Non-pigmented ciliary epithelial cell (primary cell): ENCODE data around the gene CH25H.

Experiments
- DNase-seq: peaks from one replicate; pipeline ENCODE4 v3.0.0-alpha.2; 2010; ENCODE audit warnings: low read depth

The CH25H gene

DNA sequence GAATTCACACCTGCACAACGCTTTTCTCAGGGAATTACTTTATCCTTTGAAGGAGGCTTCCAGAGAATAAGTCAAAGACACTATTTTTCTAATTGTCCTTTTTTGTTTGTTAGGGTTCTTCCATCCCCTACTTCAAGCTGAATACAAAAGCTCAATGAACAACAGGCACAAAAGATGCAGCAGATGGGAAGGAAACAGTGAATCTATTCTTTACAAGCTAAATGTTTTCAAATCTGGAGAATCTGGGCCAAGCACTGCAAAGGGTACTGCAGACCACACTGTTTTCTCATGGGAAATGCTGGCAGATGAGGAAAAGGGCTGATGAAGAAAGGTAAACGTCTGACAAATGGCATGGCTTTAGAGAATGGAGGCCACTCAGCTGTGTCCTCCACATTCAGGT is 25.9 kb upstream of the CH25H start:
- DNase-seq: no peak

DNA sequence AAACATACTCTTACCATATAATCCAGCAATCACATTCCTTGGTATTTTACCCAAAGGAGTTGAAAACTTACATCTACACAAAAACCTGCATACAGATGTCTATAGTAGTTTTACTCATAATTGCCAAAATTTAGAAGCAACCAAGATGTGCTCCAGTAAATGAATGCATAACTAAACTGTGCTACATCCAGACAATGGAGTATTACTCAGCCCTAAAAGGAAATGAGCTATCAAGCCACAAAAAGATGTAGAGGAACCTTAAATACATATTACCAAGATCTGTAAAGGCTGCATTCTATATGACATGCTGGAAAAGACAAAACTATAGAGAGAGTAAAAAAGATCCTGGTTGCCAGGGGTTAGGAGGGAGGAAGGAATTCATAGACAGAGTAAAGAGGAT is 21.8 kb upstream of the CH25H start:
- DNase-seq: no peak

DNA sequence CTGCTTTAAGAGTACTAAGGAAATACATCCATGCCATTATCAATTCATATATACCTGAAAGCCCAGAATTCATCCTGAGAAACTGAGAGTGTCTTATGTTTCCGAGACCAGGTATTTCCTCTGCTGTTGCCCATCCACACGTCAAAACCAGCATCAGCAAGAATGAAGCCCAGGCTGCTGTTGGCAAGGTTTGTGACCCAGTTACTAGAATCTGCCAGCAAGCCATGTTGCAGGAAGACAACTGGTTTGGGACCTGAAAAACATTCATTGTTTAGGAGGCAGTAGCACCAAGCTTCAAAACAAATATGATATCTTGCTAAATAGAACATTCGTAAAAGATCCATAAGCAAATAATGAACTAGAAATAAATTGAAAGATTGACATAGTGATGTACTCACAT is 21.0 kb upstream of the CH25H start:
- DNase-seq: no peak

DNA sequence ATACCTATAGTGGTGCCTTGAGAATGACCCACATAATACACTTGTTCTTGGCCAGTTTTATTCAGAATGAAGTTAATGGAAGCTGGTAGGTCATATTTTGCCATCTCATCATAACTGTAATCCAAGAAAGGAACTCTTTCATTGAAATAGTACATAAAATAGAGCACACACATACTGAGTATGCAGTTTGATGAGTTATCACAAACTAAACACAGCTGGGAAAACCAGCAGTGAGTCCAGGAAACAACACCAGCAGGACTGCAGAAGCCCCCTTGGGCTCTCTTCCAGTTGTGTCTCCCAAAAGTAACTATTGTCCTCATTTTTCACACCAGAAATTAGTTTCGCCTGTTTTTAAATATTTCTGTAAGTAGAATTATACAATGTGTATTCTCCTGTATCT is 19.8 kb upstream of the CH25H start:
- no peak for DNase-seq

DNA sequence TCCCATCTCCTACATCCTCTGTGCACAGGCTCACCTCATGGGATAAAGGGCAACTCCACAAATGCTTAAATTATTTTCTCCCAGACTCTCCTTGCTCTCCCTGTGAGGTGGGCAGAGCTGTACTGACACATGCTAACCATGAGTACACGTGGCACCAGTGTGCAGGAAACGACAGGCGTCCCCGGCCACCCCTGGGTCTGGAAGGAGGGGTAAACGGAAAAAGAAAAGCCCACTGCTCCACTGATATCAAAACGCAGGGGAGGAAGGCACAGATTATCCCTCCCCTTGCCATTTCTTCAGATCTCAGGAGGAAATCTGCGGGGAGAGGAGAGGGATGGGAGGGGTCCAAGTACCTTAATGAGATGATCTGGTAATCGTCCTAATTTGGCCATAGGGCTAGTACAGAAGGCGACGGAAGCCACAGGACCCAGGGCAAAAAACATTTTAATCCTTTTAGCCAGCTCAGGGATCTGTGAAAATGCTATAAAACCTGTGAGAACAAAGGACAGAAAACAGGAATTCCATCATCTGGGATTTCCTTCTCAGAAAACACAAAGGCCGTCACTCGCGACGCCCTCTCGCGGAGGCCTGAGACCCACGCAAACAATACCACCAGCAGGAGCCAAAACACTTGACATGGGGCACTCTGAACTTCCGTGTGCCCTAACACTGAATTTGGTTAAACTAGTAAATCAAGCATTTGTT is 17.8 kb upstream of the CH25H start:
- DNase-seq: no peak

DNA sequence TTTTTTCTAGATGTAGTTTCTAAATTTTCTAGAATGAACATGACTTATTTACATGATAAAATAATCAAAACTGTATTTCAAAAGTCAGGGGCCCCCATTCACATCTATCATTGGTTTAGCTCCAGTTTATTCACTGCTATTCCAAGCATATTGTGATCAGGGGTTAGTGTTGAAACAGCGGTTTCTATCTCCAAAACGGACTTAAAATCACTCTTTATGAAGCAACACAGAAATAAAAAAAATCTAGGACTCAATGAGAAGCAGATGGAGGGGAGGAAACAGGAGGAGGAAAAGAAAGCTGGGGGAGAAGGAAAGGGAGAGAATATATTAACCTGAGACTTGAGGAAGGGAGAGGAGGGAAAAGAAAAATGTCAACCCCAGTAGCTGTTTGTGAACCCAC is 14.8 kb upstream of the CH25H start:
- DNase-seq: no peak

DNA sequence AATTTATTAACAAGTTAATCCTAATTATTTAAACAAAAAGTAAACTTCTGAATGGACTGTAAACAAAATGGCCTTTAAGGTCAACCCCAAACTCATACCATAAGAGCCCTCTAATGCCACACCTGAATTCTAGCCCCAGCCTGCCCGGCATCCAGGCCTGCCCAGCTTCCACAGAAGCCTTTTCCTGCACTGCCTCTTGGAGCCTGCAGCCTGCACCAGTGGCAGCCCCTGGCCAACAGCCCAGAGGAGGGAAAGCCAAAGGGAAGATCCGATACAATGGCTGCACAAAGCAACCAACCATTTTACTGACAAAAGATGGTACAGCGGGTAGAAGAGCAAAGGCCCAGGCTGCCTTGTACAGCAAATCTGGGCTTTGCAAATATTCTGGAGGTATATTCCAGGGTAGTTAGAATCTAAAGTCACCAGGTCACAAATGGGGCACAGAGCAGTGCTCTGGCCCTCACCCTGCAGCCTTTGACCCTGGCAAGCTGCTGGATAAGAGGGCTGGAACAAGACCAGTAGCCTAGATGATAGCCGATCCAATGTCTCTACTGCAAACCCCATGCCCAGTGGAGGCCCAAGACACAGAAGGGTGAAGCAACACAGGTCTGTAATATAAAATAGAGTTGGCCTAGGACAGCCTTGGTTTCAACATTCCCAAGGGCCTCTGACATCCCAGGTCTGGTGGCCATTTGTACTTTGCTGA is 12.5 kb upstream of the CH25H start:
- no peak for DNase-seq

DNA sequence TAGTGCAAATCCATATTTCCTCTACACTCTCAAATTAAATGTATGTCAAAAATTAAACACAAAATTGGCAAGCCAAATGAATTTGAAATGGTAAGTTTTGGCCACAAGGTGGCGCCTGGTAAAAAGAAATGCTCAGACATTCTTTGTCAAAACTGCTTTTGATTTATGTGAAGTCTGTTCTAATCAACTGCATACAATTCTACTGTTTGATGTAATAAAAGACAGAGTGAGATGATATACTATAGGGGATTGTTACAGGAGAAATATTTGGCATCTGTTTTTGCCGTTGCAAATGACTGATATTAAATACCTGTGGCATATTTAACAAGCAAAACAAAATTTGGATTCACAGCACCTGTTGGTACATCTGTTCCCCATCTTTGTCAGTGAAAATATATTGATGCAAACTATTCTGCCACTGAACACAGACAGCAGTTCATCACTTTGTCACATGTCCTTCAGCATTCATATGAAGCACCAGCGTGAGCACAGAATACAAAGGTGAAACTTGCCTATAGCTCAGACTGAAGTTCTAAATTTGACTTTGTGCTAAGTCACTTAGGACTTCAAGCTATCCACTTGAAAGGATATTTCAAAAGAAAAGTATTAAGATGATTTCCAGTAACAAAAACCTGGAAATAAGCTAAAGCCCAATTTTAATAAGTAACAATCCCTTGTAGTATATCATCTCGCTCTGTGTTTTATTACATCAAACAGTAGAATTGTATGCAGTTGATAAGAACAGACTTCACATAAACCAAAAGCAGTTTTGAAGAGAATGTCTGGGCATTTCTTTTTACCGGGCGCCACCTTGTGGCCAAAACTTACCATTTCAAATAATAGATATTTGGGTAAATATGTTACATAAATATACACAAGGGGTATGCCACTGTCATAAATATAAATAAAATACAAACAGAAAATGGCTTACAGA is 10.2 kb upstream of the CH25H start:
- DNase-seq: no peak

DNA sequence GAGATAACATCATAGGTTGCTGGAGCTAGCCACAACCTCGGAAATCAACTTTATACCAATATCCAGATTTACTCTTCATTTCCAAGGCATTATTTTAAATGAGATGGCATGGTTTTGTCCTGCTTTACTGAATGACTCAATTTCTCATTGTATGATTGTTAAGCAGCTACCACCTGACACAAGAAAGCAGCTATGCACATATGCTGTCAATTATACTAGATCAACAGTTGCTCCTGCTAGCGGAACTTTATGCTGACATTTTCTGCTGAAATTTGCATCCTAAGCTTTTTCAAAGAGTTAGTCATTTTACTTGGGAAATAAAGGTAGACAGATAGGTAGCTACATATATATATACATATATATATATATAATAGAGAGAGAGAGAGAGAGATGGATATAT is 8.9 kb upstream of the CH25H start:
- DNase-seq: no peak

DNA sequence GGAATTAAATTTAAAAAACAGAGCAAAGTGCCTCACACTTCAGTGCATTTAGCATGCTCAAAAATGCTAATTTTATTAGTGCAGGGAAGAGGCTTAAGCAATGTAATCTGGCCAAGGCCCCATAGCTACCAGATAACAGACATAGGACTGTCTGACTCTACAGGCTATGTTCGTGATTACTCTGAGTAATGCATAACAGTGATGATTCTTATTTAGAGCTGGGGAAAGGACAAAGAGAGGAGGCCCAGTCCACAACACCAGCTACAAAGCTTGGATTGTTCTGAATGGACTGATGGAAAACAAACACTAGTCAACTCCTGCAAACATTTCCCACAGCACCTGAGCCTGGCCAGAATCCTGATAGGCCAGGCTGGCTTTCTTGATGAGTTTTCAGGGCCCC is 8.4 kb upstream of the CH25H start:
- DNase-seq: no peak

DNA sequence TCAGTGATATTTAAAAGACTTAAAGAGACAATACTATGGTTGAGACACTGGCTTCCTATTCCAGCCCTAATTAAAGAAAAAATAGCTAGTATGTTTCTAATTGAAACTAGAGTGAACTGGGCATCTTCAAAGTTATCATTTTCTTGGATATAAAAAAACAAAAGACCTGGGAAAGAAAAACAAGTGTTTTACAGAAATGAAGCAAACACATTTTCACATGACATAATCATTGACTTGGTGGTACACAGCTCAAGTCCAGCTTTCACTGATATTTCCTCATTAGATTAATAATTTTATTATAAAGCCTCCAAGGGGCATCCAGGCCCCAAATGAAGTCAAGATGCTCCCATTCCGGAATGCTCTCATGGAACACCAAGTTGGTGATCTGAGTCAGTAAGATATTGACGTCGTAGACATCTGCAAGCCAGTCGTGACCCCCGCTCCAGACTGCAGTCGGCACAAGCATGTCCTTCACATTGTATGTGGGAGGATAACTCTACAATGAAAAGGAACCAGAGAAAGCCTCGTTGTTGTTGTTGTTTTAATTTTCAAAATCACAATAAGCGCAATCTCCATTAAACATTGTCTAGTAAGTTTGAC is 7.5 kb upstream of the CH25H start:
- no peak for DNase-seq

DNA sequence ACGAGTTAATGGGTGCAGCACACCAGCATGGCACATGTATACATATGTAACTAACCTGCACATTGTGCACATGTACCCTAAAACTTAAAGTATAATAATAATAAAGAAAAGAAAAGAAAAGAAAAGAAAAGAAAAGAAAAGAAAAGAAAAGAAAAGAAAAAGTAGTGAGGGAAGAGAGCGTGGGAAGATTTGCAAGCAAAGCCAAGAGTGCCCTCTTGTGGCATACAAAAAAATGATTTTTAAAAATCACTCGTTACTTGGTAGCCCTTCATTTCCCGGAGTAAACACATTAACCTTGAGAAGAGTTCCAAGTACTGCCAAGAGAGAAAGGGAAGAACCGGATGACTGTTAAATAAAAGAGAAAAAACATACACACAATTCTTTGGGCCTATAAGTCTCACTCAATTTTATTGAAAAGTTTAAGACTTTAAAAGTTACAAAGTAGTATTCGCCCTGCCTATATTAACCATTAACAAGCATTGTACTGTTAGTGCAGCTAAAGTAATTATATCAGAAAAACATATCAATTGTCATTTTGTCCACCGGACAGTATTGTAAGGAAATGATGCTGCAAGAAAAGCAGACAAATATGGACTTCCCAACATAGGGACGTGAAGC is 6.2 kb upstream of the CH25H start:
- DNase-seq: no peak

DNA sequence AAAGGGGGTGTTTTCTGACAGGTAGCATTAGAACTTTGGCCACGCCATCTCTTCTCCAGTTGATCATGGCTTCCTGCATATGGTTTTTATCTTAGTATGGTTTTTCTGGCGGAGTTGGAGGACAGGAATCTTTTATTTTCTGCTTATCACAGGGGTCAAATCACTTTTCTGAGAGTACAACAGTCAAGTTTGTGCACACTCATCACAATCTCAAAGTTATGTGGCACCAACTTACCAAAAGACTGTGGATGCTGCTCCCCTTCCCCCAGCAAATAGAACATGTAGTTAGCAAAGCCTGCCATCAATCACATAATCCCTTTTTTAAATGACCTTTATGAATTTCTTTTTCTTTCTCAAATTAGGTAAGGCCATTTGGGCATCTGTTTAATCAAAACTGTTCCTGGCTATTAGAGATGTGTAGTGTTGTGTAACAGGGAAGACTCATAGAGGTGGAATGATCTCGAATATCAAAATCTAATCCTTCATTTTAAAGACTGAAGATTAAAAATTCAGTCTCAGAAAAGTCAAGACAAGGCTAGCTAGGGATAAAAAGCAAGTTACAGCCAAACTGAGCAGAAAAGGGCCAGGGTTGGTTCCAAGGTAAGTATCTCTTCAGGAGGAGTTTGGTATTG is 3.8 kb upstream of the CH25H start:
- no peak for DNase-seq

DNA sequence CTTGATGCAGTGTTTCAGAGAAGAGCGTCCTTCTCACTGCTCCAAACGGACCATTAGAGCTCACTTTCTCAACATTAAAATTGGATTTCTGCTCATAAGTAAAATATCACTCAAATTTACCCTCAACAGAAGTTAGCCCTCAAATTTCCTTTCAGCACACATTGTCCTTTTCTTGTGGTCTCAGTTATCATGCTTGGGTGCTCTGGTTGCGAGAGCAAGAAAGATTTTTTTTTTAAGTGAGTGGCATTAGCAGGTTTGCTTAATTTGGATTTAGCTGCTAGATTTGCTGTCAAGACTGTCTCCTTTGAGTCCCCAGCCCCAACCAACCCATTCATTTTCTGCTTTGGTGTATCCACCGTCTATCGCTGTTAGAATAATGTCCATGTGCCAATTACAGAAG is 2.6 kb upstream of the CH25H start:
- no peak for DNase-seq

DNA sequence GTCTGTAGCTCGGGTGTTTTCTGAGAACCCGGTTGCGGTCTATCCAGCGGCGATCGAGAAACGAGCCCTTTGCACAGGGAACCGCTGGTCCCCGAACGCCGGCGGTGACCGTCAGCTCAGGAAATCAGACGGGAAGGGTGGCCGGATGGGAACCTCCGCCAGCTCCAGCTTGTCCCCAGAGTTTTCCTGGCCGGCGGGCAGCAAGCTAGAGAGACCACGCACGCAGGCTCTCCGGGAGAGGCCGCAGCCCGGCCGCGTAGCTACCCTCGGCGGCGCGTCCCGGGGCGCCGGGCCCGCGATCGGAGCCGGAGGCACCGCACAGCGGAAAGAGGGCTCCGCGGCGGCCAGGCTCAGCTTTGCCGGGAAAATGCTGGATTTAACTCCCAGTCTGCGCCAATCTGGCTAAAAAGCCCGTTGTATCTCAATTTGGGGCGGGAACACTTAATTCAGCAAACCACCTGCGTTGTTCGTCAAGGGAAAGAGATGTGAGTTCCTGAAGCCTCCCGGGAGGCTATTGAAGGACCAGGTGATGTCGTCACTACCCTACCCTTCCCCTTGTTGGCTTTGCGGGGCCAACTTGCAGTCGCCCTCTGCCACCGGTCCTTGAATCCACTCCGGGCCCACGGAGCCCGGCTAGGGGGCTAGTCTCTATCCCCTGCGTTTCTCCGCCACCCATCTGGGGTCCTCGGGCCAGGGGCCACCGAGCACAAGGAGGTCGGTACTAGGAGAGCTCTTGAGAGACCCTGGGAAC is 859 bp upstream of the CH25H start:
- no peak for DNase-seq

DNA sequence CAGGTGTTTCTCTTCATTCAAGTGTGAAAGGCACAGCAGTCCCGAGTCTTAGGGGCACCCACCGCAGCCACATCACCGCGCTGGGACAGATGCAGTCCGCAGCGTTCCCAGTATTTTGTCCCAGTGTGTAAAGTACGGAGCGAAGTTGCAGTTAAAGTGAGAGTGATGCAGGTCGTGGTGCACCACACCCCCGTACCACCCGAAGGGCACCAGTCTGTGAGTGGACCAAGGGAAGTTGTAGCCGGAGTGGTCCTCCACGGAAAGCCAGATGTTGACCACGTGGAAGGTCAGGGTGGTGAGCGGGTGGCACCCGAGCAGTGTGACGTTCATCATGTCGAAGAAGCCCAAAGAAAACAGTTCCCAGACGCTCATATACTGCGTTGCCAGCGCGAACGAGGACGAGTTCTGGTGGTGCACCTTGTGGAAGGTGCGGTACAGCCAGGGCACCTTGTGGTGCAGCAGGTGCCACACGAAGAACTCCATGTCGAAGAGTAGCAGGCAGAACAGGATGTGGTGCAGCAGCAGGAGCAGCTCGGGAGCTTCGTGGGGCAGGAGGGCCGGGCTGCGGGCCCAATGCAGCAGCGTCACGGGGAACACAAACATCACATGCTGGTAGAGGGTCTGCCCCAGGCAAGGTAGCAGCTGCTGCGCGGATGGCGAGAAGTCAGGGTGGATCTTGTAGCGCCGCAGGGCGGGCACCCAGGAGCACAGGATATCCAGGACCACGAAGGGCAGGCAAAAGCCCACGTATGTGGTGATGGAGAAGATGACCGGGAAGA is 526 bp downstream of the CH25H start:
- DNase-seq: no peak

DNA sequence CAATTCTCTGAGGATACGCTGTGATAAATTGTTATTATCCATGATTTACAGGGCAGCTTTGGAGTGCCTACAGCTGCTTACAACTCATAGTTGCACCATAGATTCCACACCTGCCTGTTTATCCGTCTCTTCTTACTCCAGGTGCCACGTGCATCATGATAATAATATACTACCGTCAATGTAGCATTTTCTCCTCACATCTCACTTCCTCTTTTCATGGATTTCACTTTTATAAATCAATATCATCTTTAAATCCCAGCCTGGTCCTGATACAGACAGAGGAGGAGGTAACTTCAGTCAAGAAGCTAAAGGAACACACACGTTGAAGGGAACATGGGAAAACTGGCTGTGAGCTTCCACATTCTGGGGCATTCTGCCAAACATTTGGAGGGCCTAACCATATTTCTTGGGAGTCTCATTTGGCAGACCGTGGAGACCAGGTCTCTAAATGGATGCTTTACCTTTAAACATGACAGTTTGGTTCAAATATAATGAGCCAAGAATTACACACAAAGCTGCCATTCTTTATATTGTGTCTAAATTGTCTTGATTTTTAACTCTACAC is 2.4 kb downstream of the CH25H start:
- no peak for DNase-seq

DNA sequence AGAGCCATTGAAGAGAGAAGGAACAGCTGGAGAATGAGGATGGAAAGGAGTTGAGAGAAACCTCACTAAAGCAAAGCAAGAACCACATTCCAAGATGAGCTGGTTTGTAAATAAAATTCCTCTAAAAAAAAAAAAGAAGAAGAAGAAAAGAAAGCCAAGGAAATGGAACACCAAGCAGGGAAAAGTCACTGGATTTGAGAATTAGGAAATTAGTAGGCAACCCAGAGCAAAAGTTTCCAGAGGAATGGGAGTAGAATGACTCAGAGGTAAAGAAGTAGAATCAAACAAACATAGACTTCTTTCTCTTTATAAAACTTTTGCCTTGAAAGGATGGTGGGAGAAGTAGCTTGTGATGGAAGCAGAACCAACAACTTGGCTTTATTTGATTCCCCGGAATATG is 3.9 kb downstream of the CH25H start:
- DNase-seq: no peak

DNA sequence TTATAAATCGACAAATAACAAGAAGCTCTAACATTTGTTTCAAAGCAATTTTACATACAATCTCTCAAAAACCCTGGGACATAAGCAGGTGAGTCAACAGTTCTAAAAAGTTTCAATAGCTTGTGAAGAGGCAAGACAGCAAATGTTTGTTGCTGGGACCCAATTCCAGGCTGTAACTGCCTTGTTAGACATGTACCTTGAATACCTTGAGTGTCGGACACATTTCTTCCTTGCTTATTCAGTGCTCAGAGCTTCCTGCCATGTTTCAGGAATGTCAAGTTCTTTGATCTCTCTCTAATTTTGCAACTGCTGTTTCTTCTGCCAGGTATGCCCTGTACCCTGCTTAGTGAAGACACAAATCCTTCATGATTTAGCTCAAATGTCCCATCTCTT is 5.1 kb downstream of the CH25H start:
- no peak for DNase-seq
